HG03060 (cell line): ENCODE results near the gene TSPAN10.
A peak's percentile ranks its signal among the peaks of the same experiment; 100 is the strongest.
"Not testable (repeated sequence)": the region's sequence is repeated elsewhere in the genome, so short reads cannot be mapped to it uniquely, and the experiment has no call there.

Experiments
- ATAC-seq: cut with Tn5 transposase; IDR thresholded peaks from one replicate; pipeline ENCODE4 v1.9.1; 2021; ENCODE audit warnings: low read depth, moderate number of reproducible peaks; ENCODE audit not compliant: unreplicated experiment

Gene TSPAN10

DNA sequence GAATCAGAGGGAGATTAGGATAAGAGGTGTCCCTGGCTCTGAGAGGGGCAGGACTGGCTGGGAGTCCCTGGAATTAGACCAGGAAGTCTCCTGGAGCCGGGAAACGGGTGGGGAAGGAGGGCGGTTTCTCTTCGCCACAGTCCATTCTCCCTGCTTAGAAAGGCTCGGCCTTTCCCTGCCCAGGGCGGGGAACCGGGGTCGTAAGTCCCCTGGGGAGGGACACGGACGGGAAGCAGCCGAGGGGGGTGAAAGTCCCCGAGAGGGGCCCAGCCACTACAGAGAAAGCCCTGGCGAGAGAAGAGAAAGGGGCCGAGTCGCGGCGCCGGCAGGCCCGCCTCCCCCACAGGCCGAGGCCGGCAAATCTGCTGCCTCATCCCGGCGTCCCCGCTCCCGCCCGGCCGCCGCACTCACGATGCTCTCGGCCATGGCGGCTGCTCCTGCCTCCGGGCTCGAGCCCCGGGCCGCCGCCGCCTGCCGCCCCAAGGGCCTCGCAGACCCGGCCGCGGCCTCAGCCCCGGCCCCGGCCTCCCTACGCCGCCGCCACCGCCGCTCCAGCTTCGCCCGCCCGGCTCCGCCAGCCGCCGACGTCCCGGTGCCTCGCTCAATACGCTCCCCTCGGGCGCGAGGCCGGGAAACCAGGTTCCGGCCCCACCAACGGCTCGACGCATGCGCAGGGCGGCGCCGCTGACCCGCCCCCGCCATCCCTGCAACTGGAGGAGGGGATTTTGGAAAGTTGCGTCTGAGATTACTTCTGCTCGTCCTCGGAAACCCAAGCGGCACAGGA lies at the start of gene TSPAN10, which contains the start of gene NPLOC4:
Gene TSPAN10 (plus strand): TSS at position 692 of the 784 bp plus-strand sequence. CDS start 5,217 bp downstream, outside the sequence.
Gene NPLOC4 (minus strand): TSS at position 608 of the 784 bp plus-strand sequence. CDS start 182 bp downstream, at position 426.
- ATAC-seq, result peak; percentile 66

DNA sequence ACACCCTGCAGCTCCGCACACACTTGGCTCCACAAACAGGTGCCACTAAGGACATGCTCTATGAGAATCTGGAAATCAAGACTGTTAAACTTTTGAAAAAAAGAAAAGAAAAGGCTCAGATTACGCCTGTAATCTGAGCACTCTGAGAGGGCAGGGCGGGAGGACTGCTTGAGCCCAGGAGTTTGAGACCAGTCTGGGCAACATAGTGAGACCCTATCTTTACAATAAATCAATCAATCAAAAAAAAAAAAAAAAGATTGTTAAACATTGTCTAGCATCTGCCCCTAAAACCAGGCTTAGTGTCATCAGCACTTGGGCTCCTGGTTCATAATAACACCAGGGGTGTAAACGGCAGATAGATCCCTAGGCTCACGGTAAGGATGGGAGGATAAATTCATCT lies 47.4 kb upstream of the TSPAN10 start:
- ATAC-seq, result no peak

DNA sequence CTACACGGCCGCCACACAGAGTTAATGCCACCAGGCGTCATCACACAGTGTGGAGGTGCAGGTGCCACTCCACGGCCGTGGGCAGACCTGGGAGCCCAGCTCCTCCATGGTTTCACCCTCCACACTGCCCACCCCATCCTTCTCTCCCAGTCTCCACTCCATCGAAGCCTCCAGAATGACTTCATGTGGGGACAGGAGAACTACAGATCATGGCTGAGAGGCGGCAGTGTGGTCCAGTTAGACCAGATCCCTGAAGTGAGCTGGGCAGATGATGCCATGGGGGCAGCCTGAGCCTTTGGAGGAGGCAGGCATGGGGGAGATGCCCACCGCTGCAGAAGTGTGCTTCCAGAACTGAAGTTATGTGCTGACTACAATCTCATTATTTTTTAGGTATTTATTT lies 46.9 kb upstream of the TSPAN10 start:
- ATAC-seq, result no peak

DNA sequence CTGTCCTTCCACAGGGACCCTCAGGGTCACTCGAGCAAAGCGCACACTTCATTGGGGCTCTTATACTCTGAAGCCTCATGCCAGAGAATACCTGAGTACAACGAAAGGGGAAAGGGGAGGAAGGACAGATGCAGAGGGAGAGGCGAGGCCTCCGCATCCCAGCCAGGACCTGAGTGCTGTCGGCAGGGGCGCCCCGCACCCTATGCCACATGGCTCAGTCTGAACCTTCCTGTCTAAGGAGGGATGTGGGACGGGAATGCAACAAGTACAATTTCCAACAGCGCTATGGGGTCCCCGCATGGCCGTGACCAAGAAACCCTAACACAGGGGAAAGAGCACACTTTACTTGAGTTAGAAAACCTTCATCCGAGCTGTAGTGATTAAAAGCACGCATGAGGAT lies 45.0 kb upstream of the TSPAN10 start:
- ATAC-seq, result no peak

DNA sequence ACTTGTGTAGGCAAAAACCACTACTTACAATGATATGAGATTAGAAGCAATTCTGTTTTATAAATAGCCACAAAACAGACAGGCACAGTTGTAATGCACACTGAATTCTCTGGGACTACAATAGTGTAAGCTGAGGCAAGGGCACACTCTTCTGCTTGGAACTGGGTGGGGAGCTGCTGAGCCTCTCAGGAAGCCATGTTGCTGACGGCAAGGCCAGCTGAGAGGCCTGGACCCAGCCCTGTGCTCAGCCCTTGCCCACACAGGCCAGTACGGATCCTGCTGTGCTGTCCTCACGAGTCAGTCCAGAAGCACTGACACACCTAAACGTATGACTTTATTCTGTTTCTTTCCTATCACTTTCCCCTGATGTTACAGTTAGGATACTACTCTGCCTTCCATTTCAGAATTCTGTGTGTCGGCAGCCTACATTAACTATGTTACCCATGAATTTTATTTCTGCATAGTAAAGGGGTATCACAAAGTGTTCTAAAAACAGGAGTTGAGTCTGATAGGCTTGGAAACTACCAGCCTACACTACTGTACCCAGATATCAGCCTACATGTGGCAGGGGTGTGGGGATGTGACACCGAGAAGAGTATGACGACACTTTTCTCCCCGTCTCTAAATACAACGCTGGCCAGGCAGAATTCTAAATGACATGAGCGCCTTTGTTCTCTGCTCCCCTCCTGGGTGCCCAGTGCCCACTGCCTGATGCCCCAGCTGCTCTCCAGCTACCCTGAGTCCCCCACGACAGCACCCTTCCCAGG lies 43.7 kb upstream of the TSPAN10 start:
- ATAC-seq, result no peak

DNA sequence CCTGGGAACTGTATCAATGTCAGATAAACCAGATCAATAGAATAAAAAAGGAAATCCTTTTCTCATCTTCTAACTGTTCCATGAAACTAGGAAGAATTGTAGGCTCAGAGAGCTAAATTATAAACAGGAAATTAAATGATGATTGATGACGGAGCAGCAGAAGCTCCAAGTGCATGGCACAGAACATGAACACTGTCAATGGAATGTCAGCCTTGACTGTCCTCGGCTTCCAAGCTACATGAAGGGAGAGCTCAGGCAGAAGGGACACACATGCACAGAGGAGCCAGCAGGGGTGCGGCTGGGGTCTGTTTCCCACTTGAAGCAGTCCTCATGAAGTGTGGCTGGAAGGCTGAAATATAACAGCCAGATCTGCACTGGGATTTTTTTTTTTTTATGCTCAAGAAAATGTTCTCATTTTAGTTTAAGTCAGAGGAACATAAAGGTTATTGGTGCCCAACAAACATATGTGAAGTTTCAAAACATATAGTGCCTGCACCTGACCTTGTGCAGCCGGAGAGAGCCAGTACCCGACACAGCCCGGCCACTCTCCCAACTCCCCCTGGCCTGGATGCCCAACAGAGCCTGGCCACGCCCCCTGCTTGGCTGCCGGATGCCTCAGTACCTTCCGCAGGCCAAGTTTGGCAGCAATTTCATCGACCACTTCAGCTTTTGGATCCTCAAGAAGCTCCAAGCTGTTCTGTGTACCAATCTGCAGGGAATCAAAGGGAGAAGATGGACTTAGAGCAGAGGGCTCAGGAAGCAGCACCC lies 37.1 kb upstream of the TSPAN10 start:
- ATAC-seq, result no peak

DNA sequence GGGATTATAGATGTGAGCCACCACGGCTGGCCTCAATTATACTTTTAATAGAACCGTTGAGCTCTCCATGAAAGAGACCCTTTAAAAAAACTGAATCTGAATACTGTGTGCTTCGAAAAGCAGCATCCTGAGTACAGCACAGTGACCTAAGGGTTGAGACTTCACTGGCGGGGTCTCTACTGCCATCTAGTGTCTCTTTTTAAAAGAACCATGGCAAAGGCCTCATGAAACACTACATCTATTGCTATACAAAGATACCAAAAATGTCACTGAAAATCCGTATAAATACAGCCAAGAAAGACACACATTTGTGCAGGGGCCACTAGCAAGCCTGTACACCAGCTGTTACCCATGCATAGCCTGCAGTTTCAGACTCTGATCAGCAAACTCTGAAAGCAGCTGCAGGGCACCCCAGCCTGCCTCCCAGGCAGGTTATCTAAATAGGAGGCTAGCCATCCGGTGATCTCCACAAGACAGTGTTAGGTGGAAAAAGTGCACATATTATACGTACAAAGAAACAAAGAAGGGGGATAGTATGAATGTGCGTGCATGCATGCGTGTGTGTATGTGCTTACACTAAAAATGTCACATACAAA lies 35.4 kb upstream of the TSPAN10 start:
- no peak for ATAC-seq

DNA sequence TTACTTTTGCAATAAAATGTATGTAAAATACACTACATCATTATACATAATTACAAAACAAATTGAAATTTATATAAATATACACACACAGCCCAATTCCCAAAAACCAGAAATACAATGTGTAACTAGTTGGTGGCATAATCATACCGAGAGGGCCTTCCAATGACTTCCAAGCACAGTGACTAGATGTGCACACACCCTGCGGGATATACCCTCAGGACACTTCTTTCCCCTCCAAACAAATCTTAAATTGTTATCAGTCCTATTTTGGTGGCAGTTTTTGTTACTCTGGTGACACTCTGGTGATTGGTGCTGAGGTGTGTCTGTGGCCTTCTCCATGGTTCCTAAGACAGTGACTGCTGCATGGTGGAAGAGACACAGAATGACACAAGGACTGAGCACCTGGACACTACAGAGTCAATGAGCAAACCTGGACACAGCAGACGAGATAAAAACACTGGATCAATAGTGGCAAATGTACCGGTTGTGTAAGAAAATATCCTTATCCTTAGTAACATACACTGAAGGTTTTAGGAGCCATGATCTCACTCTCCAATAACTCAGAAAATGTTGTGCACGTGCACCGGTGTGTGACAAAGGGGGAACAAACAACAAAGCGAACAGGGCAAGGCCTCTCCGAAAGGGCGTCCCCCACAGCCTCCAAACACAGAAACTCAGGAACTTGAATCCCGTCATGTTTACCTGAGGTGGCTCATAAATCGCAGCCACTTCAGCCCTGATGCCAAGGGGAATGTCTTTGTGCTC lies 33.0 kb upstream of the TSPAN10 start:
- no peak for ATAC-seq

DNA sequence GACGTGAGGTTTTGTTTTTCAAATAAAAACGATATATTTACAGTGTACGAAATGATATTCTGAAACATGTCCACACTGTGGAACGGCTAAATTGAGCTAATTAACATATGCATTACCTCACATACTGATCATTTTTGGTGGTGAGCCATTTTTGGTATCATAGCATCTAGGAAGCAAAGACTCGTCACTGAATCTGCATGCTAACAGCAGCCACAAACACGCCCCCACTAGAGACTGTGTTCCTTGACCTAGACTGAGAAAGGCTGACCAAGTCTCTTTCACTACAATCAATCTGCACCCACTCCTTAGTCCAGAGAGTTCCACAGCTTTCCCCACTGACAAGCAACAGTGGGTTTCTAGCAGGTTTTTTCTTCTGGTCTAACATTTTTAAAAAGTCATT lies 29.6 kb upstream of the TSPAN10 start:
- no peak for ATAC-seq

DNA sequence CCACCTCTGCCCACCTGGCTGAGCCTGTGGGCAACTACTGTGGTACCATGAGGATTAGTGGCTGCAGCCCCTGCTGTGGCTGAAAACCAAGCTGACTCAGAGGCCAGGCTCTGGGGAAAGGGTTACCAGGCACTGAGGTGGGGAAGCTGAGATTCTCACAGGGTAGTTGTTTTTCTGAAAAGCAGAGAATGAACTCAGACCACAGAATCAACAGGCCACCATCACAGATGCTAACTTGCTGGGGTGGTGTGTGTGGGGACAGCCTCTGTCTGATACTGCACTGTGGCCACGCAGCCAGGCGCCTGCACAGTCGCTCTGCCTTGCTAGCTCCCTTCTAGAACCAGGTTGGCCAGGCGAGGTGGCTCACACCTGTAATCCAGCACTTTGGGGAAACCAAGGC lies 28.9 kb upstream of the TSPAN10 start:
- no peak for ATAC-seq

DNA sequence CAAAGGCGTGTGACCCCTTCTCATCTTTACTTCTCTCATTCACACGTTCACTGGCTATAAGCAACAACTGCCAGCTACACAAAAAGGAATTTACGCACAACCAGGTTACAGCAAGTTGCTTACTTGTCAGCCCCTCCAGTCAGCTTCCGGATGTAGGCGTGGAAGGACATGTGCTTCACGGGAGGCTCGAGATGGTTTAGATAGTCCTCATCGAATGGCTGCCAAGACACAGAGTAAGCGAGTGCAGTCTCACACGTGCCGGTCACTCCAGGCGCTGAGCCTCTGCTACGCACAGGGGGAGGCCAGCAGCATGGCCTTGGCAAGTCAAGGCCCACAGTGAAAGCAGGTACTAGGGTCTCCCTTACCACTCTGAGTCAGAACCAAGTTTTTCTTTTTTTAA lies 28.4 kb upstream of the TSPAN10 start:
- ATAC-seq, result no peak

DNA sequence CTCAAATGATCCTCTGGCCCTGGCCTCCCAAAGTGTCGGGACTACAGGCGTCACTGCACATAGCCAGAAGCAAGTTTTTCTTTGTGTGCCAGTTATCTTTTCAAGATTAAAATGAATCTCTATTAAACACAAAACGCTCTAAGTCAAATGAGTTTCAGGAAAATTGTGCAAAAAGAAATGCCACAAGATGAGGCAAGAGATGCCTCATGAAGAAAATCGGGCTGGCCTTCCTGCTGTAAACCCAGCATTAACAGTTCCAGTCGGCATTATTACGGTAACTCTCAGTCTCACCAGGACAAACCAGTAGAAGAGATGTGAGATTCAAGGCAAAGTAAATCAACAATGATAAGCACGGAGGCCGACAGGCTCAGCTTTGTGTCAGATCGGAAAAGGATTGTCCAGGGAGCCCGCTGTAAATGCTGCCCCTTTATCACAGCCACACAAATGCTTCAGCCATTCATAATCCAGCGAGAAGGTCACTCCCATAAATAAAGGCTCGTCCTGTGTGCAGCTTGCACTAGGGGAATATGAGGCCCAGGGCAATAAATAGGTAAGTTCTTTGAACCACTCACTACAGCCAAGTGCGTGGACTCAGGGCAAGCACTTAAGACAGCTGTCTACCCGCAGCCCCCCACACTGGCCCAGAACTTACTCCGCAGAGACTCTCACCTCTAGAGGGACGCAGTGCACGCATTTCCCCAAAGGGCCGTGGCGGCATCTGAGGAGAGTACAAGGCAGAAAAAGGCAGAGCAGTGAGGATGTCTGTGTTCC lies 27.3 kb upstream of the TSPAN10 start:
- no peak for ATAC-seq

DNA sequence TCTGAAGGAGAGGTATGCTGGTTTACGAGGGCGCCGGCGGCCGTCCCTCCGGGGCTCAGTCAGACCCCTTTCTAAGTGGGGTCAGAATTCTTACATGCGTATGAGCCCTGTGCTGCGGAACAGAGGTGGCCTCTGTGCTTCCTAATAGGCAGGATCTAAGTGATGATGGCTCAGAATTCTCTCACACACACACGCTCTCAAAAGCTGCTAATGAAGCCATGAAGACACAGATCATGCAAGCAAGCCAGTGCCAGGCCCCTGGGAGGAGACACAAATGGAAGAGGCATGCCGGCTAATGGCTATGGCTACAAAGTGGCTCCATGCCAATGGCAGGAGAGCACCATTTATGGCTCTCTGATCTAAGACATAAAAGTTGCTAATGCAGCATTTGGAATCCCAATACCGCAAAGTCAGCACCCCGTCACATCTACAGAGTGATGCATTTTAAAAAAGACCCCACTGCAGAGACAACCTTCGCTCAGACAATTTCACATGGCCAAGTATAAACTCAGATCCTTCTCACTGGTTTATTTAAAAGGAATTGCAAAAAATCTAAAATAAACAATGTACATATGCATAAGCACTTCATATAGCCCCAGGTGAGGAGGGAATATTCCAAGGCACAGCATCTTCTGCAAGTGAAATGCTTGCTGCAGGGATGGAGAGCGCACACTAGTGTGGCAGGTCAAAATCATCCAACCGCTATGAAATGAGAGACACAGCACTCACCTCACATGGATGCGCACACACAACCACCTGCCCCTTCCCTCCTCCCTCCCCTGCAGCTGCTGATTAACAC lies 24.6 kb upstream of the TSPAN10 start:
- ATAC-seq, result no peak

DNA sequence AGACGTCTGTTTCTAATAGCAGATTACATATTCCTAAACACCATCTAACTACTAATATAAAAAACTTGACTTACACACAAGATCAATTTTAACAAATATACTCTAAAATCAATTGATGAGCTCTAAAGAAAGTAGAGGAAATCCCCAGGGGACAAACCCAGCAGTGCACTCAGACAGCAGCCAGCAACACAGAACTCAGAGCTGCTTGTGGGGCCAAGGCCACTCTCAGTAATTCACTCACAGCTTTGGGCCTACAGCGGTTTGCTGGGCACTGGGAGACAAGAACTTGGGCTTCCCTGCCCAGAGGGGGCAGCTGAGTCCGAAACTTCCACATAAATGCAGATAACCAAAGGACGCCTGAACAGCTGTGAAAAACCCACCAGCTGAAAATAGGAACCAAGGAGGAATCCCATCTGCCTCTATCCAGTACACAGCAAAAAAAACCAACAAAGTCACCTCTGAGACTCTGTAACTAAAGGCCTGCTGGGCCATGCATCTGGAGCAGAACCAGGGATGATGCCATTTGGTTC lies 21.5 kb upstream of the TSPAN10 start:
- ATAC-seq, result no peak

DNA sequence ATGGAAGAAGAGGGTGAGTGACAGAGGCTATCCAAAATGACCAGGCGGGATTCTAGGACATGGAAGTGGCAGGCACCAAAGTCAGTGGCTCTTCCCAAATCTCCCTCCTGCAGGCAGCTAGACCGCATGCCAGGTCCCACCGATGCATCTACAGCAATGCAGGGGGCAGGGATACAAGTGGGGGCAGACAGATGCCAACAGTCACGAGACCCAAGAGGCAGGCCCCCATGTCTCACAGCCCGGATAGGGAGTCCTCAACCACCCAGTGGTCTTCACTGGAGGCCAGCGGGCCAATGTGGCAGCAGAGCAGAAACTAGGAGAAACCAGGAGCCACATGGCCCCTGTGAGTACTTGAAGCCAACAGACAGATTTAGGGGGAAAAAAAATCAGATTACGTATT lies 20.1 kb upstream of the TSPAN10 start:
- ATAC-seq, result no peak

DNA sequence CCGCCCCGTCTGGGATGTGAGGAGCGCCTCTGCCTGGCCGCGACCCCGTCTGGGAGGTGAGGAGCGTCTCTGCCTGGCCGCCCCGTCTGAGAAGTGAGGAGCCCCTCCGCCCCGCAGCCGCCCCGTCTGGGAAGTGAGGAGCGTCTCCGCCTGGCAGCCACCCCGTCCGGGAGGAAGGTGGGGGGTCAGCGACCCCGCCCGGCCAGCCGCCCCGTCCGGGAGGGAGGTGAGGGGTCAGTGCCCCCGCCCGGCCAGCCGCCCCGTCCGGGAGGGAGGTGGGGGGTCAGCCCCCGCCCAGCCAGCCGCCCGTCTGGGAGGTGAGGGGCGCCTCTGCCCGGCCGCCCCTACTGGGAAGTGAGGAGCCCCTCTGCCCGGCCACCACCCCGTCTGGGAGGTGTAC lies 18.7 kb upstream of the TSPAN10 start:
- not testable (repeated sequence) for ATAC-seq

DNA sequence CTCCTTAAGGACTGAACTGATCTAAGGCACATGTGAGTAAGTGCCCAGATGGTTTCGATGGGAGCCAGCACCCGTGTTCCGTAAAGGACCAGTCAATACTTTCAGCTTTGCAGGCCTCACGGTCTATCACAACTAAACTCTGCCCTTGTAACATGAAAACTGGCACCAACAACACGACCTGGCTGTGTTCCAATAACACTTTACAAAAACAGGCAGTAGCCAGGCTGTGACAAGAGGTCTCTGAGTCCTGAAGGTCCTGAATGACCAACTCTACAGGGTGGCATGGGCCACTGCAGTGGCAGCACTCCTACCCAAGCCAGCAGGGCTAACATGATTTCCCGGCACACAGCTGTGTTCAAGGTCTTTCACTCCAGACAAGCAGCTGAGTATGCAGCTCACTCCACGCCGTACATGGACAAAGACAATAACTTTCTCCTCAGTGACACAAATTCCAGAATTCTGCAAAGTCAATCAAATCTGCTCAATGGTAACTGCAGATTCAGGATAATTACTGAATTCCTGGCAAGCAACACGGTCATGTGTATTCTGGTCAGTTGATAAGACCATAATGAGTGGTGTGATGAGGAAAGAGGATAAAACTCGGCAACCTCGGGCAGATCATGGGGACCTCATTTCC lies 15.4 kb upstream of the TSPAN10 start:
- no peak for ATAC-seq

DNA sequence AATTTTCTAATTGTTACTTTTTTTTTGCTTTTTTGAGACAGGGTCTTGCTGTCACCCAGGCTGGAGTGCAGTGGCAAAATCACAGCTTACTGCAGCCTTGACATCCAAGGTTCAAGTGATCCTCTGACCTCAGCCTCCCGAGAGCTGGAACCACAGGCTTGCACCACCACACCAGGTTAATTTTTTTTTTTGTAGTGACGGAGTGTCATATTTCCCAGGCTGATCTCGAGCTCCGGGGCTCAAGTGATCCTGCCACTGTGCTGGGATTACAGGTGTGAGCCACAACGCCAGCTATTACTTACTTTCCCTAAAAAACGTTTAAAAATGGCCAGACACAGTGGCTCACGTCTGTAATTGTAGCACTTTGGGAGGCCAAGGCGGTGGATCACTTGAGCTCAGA lies 6.7 kb upstream of the TSPAN10 start:
- no peak for ATAC-seq
